GM19239 (cell line): ENCODE measurements around the gene HOXD9.

Source experiments
- DNase-seq: peaks from one replicate; pipeline ENCODE4 v3.0.0; 2011; ENCODE audit warnings: low spot score; ENCODE audit not compliant: insufficient read length
- FAIRE-seq: peaks from 2 replicates; lab custom pipeline; 2011; peaks lifted over from hg19 to GRCh38; lab: Jason Lieb, UNC

HOXD9 gene

DNA sequence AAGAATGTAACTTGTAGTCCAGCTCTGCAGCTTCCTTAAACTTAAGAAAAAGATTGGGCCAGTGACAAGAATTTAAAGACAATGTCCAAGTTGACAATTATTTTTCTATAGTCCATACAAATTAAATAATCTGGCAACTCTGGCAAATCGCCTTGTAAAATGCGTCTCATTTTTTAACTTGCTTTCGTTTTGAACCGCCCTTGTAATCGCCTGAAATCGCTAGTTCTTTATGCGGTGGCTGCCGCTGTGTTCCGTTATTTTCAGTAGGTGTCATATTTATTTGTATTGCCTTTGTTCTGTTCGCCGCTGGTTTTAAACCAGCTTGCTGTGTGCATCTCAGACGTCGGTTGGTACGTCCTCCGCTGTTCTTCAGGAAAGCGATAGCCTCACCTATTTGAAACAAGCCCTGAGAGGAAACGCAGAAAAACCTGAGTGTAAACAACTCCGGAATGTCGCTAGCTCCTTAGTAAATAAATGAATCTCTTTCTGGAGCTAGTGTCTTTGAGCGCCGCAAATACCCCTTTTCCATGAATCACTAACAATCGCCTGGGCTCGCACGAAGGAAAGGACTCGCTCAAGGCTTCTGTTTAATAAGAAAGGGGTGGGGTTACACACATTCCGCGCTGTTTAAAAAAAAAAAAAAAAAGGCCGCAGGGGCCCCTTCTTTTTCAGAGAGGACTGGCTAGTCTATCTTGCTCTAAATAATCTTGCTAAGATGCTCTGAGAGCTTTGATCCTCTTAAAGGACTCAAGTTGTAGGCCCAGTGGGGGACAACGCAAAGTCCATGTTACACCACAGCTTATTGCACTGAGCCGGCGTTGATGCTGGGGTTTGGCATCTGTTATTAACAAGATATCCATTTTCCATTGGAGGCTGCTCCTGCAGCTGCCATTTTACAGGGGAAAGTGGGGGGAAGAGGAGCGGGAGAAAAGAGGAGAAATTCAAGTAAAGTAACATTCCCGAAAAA lies 10.0 kb downstream of the HOXD9 start:
- DNase-seq (no peak), FAIRE-seq (peak; percentile 18)

DNA sequence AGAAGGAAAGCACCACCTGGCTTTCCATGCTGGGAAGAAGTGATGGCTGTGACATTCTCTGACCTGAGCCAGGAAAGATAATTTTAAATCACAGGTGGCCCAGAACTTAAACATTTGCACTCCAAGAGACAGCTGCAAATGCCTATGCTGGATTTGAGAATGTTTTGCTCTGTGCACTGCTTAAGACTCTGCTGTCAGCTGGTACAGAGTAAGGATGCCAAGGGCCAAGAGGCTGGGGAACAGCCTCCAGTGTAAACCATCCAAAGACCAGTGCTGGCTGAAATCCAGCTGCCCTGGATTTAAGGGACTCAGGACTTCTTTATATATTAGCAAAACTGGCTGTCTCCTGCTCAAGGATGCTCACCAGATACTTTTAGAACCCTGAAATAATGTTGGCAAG lies 10.9 kb downstream of the HOXD9 start:
- DNase-seq (no peak), FAIRE-seq (no peak)

DNA sequence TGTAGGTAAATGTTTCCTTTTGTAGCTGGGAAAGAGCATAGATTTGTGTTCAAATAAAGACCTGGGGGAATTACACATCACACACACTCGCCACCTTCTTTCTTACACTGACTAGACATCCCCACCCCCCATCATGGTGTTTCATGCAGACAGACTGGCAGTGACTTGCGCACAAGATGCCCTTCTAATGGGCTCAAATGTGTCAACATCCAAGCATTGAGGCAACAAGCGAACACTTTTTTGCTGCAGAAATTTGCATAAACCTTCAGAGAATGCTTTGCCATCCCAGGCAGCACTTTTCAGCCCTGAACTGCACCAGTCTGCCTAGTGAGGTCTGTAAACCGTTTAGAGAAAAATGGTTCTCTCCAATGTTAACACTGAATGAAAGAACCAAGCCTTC lies 11.5 kb downstream of the HOXD9 start:
- FAIRE-seq (no peak), DNase-seq (no peak)

DNA sequence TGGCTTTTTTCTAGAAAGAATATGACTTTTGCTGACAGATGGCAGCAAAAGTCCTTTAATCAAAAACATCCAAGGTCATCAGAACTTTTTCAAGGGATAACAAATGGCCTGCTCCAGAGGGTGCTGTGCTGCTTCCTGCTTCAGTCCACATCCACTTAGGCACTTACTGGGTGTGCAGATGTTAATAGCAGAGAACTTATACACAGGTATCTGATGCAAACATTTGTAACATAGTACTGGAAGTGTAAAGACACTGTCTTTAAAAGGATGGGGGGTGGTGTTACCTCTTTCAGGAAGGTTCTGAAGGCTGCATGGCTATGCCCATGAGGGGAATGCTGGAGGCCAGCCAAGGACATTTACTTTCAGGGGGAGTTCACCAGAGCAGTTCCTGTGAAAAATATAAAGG lies 12.5 kb downstream of the HOXD9 start:
- no peak for DNase-seq

DNA sequence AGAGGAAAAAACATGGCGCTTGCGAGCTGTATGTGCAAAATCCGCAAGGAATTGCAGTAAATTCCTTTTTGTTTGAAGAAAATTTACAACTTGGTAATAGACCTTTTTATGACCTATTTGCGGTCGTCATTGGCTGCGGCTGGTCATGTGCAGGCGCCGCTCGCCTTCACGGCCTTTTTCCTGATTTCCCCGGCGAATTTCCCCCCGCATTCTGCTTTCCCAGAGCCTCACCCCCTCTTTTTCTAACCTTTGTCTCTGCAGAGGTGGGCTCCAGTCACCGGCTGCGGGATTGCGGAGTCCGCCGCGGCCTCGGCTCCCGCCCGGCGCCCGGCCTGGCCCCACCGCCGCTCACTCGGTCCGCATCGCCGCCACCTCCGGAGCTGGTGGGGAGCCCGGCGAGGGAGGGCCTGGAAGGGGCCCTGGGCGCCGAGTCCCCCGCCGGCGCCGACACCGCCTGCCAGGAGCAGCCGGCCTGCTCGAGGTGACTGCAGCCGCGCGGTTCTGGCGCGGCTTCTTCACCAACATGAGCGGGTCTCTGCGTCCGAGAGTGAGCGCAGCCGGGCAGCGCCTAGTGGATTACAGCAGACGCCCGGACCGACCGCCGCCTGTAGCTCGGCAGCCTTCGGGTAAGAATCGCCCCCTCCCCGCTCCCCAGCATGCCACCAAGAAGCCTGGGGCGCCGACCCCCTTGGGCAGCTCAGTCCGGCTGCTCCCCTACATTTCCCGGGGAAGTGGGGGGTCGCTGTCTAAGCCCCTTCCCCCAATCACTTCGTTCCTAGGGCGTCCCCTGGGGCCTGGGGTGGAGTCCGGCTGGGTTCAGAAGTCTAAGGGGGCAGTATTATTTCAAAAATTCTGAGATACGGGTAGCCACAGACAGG lies 14.1 kb downstream of the HOXD9 start:
- no peak for DNase-seq
- no peak for FAIRE-seq

More for the DNA sequence above, 12.5 kb downstream of the HOXD9 start:
- FAIRE-seq, result no peak

DNA sequence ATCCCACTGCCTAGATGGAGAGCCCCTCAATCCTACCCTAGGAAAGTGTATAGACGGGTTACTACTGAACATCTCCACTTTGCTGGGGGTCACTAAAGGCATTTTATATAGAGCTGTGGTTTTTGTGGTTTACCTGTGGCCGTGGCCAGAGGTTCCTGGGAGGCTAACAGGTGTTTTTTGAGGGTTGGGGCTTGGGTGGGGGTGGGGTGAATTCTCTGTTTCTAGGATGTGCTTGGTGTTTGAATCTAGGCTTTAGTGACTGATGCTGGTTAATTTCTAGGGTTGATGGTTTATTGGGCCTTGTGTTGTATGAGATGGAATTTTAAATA lies 14.7 kb downstream of the HOXD9 start:
- DNase-seq (no peak), FAIRE-seq (no peak)

DNA sequence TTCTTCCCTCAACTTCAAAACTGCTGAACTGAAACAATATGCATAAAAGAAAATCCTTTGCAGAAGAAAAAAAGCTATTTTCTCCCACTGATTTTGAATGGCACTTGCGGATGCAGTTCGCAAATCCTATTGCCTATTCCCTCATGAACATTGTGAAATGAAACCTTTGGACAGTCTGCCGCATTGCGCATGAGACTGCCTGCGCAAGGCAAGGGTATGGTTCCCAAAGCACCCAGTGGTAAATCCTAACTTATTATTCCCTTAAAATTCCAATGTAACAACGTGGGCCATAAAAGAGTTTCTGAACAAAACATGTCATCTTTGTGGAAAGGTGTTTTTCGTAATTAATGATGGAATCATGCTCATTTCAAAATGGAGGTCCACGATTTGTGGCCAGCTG lies 15.4 kb downstream of the HOXD9 start:
- FAIRE-seq (no peak), DNase-seq (no peak)

DNA sequence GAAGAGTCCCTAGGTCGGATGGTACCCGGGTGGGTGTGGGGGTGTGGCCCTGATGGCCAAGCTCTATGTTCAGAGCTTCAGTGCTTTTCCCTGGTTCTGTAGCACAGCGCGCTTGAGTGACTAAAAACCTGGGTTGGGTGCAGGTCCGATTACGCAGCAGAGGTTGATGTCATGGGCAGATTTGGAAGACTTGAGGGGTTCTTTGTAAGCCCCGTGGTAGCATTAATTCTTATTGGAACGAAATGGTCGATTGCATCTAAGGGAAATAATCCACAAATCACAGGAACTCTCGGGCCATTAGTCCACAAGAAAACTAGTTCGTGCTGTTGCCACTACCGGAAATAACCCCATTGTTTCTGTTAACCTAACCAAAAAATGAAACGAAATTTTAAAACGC lies 16.0 kb downstream of the HOXD9 start:
- no peak for FAIRE-seq
- DNase-seq, result no peak

DNA sequence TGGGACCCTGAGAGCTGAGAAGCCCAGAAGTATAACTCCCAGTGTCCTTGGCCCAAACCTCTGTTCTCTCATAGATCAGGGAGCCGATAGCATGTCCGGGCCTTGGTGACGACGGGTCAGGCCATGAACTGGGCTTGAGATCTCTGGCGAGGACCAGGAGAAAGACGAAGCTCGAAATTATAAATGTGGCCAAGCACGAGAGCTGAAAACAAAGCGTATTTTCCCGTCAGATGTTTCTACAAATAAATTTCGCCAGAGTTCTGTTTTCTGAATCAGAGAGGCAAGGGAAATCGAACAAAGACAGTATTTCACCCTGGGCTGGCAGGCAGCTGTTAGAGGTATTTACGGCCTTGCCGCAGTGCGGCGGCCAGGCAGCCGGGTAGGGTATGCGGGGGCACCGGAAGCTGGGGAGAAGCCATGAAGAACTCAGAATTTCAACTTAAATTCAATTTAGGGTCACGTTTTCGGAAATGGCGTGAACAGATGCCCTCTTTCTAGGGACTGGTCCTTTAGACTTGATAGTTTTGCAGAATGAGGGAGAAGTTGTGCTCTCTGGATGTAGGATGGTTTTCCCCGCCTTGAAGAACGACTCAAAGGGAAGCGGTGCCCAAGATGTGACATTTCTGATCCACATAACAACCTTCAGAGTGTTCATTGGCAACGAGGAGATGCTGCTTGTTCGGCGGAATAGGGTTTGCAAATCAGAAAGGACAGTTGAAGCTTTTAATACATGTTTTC lies 16.6 kb downstream of the HOXD9 start:
- DNase-seq (no peak), FAIRE-seq (no peak)

DNA sequence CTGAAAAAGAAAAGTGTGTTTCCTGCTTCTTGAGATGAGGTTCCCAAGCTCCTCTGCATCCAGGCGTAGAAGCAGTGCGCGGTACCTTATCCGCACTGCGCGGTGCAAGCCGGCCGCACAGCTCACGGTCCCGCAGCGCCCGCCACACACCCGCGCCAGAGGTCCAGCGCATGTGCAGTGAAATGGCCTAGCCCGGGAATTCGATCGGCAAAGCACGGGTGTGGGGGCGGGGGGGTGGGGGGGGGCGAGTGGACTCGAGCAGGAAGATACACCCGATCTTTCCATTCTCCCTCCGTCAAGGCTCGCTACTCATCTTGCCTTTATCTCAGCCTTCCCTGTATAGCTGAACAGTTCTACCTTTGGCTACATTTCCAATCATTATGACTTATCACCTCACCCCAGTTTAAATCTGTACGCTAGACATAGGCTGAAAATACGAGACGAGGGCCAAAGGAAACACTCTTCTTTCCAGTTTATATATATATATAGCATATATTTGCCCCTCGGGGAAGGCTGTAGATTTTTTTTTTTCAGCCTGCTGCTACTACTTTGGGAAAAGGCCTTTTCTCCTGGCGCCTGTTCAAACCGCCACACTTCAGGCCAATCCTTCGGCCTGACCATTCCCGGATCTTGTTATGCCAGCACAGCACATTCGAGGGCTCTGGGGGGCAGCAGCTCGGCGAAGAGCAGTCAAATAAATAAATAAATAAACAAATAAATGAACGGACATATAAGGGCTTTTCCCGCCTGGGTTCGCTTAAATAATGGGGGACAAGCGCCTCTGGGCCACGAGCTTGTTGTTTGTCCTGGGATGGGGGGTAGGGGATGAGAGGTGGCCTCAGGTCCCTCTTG lies 17.4 kb downstream of the HOXD9 start:
- FAIRE-seq (no peak), DNase-seq (no peak)

DNA sequence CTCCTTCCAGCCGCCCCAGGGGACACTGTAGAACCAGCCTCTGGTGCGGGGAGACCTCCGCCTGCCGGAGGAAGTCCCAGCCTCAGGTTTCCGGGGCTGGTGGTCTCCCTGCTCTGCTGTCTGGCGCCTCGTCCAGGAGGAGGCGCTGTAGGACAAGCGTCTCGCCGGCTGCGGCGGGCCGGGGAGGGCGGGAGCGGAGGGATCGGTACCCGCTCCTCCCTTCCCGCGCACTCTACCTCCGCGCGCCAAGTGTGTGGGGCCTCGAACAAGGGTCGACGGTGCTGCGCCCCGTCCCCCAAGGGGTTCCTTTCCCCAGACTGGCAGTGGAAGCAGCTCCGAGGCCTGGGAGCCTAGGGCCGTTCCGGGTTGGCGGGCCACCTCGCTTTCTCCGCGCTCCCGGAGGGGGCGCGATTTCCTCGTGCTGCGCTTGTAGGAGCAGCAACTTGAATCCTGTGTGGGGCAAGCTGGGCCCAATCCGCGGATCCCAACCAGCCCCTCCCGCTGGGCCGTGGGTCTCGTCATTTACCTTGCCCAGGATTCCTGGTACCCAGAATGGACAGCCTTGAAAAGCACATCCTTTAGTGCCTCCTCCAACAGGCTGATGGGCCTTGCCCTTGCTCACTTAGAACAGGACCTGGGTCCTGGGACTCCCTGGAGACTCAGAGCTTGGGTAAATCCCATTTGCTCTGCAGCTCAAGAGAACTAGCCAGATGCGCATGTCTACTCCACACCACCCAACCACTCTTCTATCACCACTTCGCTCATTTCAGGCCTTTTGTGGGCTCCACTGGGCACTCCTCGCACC lies 18.2 kb downstream of the HOXD9 start:
- FAIRE-seq, result no peak
- DNase-seq, result peak; percentile 94

DNA sequence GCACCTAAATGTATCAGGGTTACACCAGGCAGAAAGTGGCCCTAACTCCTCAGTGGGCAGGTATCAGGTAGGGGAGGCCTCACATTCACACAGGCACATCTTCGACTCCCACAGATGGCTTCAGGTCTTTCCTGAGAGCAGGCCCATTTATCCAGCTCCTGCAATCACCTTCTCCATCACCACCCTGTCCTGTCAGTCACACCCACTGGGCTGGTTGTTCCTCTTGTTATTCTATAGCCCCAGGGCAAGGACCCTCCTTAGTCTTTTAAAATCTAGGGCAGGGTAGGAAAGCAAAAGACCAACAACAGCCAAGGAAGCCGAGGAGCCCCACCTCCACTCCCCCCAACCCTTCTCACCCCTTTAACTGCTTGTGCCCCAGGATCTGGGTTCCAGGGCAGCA lies 19.8 kb downstream of the HOXD9 start:
- no peak for DNase-seq
- FAIRE-seq, result no peak

DNA sequence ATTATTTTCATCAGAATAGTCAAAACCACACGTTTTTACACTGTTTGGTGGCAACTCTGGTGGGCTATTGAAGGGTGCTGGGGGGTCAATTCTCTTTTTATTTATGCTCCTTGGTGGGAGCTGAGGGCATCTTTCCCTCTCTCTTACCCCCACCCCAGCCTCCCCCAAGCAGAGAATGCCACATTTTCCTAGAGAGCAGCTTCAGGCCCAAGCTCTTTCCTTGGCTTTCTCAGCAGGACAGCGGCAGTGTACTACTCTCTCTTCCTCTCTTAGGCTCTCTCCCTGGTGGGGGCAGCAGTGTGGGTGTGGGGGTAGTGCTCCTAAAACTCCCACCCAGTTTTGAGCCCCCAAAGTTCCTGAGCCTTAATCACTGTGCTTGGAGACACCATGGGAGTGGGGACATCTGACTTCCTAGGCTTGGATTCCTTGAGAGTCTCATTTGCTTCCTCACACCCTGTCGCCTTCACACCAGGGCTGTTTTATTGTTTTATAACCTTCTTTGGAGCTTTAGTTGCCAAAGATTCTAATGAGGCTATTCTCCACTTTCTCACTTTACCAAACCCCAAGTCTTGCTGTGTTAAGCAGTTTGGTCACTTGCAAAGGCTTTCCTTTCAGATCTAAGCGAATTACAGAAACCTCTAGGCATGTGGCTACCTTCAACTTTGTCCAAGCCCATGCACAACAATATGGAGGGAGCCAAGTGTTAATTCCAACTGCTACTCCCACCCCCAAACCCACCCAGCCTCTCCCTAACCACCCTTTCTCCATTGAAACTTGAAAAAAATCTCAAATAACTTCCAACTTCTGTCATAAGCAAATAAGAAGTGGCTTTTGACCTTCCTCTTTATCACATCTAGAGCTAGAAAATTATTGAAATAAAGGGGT lies 22.8 kb downstream of the HOXD9 start:
- no peak for DNase-seq
- FAIRE-seq, result no peak

DNA sequence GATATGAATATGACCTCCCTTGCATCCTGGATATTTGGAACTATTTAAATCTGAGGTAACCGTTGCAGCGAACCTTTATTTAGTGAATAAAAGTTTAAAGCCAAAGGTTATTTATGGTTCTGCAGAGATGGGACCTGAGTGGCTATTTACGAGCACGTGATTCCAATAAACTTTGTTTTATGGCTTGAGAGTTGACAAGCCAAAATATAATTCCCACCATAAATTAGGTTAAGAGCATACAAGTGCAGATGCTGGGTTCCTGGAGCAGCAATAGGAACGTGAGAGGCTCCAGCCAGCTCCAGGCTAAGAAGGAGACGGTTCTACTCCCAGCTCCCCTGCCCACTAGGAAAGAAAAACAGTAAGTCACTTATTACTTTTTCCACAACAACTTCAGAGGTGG lies 23.6 kb downstream of the HOXD9 start:
- DNase-seq (no peak), FAIRE-seq (no peak)

DNA sequence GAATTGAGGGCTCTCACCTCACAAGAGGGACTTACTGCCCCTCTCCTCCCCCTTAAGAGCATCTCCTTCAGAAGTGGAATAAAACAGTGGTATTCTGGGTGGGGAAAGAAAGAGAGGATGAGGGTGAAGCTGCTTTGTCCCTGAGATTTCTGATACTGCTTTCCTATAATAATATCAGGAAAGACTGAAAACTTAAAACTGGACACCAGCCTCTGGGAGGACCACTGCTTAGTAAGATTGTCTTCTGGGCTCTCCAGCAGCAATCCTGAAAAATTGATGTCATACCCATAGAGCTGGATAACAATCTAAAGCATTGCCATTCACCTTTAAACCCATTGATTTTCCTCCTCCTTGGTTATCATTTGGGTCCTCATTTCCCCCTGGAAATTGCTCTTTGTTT lies 24.1 kb downstream of the HOXD9 start:
- FAIRE-seq (no peak), DNase-seq (no peak)

DNA sequence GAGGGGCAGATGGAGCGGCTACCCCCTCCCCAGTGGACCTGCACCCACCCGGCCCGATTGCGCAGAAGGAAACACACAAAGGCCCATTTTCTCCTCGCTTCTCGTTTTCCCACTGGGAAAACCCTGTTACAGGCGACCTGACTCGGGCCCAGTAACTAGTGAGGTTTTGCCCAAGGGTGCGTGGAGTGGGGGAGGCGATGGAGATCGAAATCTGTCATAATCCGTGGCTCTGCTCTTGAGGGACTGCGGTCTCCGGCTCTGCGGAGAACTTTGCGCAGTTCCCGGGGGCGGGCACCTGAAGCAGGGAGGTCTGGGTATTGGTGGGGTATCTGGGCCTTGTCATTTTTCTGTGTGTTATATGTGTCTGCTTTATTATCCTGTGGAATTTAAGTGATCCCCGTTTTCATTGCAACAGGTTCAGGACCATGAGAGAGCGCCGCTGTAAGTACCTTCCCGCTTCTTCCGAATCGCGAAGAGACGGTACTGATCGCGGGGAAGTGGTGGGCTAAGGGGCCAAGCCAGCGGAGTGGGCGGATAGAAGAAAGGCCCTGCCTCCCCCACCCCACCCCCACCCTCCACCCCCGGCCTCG lies 24.8 kb downstream of the HOXD9 start:
- FAIRE-seq, result no peak
- DNase-seq, result no peak

DNA sequence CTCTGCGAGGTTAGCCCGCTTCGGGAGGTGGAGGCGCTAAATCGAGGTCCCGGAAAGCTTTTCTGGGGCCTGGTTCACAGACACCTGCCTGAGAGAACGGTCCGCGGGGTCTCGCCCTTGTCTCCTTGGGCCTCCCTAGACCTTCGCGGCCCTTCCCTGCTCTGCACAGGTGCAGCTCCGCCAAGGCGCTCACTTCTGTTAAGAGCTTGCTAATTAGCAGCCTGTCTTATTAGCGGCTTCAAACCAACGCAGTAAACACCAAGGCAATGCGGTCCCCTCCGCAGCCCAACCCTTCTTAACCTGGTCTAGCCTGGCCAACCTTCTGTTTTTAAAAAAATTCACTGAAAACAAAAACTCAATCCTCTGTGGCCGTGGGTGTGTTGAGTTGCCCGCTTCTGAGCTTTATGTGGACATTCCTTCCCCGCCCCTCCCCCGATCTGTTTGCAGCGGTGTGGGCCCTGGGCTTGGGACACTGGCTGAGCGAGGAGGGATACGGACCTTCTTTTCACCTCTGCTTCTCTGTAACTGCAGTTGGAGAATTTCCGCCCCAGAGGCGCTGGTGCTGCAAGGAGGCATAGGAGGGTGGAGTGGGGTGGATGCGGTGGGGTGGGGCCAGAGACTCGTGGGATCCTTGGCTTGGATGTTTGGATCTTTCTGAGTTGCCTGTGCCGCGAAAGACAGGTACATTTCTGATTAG lies 25.4 kb downstream of the HOXD9 start:
- FAIRE-seq (no peak), DNase-seq (no peak)
